ENCODE data around the gene SIAH1.
"Not testable (repeated sequence)": the region's sequence is repeated elsewhere in the genome, so short reads cannot be mapped to it uniquely, and the experiment has no call there.

SIAH1 gene

DNA sequence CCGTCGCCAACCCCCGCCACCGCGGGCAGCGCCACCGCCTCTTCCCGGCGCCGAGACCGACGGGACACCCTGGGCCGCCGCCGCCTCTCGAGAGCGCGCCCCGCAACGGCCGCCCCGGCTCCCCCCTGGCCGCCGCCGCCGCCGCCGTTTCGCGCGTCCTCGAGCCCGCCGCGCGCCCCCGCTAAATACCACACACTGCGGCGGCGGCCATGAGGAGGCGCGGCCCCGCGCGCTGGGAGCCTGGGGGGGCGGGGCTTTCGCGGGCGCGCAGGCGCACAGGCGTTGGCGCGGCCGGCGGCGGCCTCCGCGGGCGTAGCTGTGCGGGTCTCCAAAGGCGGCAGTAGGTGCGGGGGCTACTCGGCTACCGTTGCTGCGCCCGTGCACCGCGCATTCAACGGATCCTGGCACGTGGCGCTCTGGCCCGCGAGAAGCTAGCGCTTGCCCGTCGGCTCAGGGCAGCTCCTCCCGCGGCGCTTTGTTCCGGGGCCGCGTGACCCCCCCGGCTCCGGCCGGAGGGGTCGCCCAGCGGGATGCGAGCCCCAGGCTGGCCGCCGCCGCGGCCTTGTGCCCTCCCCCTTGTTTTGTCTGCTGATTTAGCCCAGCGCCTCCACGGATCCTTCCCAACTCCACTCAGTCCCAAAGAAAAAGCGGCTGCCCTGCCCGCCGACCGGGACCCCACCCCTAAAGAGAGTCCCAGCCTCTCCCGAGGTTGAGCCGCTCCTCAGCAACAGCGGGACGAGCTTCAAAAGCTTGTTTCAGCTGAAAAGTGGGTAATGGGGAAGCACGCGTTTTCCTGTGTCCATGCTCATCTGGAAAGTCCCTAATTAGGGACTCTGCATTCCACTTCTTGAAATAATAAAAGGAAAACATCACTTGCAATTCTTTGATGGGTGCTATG lies at the start of gene SIAH1:
Gene SIAH1, minus strand, starts transcription at position 161 of the 898 bp plus-strand sequence. CDS start 22,985 bp downstream, outside the sequence.
- DNase-seq = peak; percentile 90

GRCh38 chr16:48434653-48435317 lies 49.6 kb upstream of the SIAH1 start:
- DNase-seq = no peak

DNA sequence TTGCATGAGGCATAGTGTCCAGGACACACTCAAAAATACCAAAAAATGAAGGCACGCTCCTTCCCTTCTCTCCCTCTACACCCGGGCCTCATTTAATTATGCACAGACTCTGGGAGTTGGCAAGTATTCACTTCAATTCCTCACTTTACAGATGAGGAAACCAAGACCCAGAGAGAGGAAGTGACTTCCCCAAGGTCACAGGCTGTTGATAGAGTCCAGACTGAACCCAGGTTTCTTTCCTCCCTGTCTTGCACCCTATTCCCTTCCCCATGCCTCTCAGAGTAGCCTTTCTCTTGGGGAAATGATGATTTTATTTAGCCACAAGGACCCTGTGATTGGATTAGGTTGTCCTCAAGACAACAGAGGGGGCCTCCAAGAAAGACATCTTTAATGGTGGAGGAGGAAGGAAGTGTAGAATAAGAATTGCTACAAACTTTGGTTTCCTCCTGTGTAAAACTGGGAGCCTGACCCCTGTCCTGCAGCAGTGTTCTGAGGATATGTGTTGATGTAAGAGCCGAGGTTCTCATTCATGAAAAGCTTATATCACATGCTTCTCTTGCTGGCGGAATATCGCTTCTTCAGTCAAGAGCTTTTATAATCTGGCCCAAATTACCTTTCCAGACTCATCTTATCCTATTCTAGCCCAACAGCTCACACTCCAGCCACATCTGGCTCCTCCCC lies 48.8 kb upstream of the SIAH1 start:
- DNase-seq = no peak

- no peak for DNase-seq
These were observed 48.1 kb upstream of the SIAH1 start for GRCh38 chr16:48433116-48433849.

GRCh38 chr16:48432136-48432535 lies 46.9 kb upstream of the SIAH1 start:
- DNase-seq = no peak

- DNase-seq = no peak
These were observed 45.7 kb upstream of the SIAH1 start for GRCh38 chr16:48430890-48431289.

DNA sequence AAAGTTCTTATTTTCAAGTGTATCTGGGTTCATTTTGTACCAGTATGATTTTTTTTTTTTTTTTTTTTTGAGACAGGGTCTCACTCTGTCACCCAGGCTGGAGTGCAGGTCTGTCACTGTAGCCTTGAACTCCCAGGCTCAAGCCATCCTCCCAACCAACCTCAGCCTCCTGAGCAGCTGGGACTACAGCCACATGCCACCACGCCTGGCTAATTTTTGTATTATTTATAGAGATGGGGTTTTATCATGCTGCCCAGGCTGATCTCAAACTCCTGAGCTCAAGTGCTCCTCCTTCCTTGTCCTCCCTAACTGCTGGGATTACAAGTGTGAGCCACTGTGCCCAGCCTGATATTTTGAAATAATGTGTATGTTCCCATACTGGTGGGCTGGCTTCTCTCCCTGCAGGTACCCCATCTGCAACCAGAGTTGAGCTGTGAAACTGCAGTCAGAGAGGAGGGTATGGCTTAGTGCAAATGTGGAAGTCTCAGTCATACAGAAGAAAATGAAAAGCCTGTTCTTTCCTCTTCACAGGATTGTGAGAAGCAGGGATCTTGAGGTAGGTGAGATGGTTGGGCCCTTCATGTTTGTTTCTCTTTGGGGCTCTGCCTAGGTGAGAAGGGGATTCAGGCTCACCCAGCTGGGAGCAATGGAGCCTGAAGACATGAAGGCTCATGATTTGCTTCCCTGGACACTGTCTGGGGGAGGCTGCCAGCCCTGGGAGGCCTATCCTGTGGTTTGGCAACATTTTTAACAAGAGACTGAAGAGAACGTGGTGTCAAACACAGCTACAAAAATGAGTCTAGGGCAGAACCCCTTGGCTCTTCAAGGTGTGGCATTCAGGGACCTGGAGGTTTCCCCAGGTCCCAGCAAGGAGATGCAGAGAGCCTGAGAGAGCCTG lies 41.3 kb upstream of the SIAH1 start:
- DNase-seq = no peak

- DNase-seq = no peak
These were observed 37.3 kb upstream of the SIAH1 start for GRCh38 chr16:48422537-48422936.

DNA sequence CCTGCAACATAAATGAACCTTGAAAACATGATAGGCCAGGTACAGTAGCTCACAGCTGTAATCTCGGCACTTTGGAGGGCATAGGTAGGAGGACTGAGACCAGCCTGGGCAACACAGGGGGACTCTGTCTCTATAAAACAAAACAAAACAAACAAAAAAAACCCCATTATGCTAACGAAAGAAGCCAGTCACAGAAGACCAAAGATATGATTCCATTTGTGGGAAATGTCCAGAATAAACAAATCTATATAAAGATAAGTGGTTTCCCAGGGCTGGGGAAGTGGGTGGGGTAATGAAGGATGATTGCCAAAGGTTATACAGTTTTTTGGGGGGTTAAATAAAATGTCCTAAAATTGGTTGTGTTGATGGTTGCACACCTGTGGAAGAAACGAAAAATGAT lies 36.5 kb upstream of the SIAH1 start:
- no peak for DNase-seq

DNA sequence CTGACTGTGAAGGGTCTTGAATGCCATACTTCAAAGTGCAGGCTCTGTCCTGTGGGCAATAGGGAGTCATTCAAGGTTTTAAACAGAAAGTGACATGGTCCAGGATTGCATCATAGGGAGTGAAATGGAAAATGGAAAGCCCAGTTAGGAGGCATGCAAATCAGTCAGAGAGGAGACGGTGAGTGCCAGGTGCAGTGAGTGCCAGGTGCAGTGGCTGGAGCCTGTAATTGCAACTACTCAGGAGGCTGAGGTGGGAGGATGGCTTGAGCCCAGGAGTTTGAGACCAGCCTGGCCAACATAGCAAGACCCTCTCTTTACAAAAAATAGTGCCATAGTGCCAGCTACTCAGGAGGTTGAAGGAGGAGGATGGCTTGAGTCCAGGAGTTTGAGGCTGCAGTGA lies 35.2 kb upstream of the SIAH1 start:
- DNase-seq = no peak

DNA sequence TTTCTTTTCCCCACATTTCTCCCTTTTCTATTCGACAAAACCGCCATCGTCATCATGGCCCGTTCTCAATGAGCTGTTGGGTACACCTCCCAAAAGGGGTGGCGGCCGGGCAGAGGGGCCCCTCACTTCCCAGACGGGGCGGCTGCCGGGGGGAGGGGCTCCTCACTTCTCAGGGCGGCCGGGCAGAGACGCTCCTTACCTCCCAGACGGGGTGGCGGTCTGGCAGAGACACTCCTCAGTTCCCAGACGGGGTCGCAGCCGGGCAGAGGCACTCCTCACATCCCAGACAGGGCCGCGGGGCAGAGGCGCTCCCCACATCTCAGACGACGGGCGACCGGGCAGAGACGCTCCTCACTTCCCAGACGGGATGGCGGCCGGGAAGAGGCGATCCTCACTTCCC lies 31.4 kb upstream of the SIAH1 start:
- not testable (repeated sequence) for DNase-seq

GRCh38 chr16:48413272-48413671 lies 28.1 kb upstream of the SIAH1 start:
- DNase-seq = no peak

DNA sequence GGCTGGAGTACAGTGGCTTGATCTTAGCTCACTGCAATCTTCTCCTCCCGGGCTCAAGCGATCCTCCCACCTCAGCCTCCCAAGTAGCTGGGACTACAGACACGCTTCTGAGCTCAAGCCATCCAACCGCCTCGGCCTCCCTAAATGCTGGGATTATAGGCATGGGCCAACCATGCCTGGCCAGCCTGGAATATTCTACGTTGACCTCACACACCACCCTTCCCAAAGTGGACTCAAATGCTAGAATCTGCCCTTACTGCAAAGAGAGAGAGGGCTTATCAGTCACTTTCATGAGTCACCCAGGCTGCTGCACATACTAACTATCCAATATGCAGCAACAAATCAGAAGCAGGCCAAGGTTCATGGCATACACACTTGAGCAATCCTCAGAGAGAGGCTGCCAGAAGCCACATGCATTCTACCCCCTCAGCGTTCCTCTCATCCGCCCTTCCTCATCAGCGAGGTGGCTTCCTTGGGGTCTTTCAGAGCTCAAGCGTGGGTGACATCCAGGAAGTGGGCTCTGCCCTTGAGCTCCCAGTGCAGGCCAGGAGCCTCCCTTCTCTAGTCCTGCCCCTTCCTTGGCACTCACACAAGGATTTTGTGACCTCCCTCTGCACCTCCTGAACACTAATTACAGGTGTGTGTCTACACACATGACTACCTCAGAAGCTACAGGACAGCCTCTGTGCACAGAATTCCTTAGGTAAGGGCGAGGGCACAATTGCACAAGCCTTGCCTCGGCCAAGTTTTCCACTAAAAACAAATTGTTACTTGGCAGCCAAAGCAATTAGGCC lies 24.8 kb upstream of the SIAH1 start:
- DNase-seq = no peak

GRCh38 chr16:48408688-48409087 lies 23.5 kb upstream of the SIAH1 start:
- no peak for DNase-seq

DNA sequence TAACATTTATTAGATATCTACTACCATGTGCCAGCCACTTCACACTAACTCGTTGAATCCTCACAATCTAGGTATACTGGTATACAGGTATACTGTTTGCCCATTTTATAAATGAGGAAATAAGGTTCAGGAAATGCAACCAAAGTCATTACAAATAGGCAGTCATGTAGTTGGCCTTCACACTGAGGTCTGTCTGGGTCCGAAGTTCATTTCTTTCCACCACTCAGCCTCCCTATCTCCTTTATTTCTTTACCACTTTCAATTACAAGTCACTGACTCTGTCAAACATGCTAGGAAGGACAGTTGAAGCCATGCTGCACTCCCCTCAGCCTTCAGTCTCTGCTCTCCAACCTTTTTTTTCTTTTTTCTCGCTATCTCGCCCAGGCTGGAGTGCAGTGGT lies 20.7 kb upstream of the SIAH1 start:
- no peak for DNase-seq

GRCh38 chr16:48405153-48405552 lies 19.9 kb upstream of the SIAH1 start:
- no peak for DNase-seq

DNA sequence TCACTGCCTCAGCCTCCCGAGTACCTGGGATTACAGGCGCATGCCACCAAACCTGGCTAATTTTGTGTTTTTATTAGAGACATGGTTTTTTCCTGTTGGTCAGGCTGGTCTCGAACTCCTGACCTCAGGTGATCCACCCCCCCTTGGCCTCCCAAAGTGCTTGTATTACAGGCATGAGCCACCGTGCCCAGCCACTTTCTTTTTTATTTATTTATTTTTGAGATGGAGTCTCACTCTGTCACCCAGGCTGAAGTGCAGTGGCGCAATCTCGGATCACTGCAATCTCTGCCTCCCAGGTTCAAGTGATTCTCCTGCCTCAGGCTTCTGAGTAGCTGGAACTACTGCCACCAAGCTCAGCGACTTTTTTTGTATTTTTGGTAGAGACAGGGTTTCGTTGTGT lies 17.3 kb upstream of the SIAH1 start:
- not testable (repeated sequence) for DNase-seq

GRCh38 chr16:48395375-48395774 lies 10.2 kb upstream of the SIAH1 start:
- no peak for DNase-seq

- no peak for DNase-seq
These were observed 9.1 kb upstream of the SIAH1 start for GRCh38 chr16:48394355-48394703.

- peak; percentile 3 for DNase-seq
These were observed 8.5 kb upstream of the SIAH1 start for GRCh38 chr16:48393485-48394354.
